PC-3 (cell line): ENCODE measurements around the gene ZBTB16.

Source experiments
- EZH2phosphoT487 ChIP-seq: fragments of 300-600 bp; sonication (generic); IDR thresholded peaks from 2 replicates; pipeline ENCODE4 v1.6.1; 2018; ENCODE audit warnings: mild to moderate bottlenecking, antibody characterized with exemption, low read length, borderline replicate concordance
- TF ChIP-seq, protein P1 (sequence below): fragments of 300-600 bp; sonication (generic); conservative IDR thresholded peaks from 2 replicates; pipeline ENCODE4 v1.5.1; 2017; ENCODE audit warnings: antibody characterized with exemption, low read depth, mild to moderate bottlenecking, low read length

DNA sequence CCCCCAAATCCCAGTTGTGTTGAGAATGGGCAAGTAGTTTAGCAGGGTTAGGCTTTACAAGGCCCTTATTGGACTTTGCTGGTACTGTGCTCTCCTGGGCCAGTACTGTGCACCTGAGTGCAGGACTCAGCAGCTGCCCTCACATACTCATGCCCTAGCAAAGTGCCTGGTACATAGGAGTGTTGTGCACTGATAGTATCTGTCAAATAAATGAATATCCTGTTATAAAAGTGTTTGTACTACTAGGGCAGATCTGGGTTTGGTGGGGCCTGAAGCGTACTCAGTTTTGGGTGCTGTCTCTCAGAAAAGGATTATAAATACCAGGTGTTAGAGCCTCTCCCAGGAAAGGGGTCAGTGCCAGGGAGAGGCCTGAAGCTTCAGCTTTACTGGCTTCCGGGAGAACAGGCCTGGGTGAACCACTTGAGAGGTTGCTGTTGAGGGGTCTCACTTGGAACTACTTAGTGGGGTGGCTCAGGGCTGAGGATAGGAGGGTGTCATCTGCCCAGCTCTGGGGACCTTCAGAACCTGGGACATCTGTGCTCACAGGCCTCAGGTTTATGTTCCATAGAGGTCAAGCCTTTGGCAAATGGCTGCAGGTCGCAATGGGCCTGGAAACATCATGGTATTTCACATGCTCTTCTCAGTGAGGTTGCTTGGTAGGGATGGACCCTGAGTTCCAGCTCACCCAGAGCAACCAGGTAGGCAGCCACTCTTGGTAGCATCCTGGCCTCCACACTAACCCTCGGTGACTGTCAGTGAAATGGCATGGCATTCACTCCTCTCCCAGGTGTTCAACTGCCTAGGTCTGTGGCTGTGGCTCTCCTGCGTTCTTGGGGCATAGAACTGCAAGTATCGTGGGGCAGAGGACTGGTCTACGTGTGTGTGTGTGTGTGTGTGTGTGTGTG, 106.1 kb downstream of the ZBTB16 start:
- TF ChIP-seq, protein P1, sequence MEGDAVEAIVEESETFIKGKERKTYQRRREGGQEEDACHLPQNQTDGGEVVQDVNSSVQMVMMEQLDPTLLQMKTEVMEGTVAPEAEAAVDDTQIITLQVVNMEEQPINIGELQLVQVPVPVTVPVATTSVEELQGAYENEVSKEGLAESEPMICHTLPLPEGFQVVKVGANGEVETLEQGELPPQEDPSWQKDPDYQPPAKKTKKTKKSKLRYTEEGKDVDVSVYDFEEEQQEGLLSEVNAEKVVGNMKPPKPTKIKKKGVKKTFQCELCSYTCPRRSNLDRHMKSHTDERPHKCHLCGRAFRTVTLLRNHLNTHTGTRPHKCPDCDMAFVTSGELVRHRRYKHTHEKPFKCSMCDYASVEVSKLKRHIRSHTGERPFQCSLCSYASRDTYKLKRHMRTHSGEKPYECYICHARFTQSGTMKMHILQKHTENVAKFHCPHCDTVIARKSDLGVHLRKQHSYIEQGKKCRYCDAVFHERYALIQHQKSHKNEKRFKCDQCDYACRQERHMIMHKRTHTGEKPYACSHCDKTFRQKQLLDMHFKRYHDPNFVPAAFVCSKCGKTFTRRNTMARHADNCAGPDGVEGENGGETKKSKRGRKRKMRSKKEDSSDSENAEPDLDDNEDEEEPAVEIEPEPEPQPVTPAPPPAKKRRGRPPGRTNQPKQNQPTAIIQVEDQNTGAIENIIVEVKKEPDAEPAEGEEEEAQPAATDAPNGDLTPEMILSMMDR, result no peak
- no peak for TF ChIP-seq EZH2phosphoT487
